Uterus (tissue), 2 donors: ENCODE measurements around the gene TOMM5.

ENCODE experiments used
- CTCF ChIP-seq, 4 experiments: fragments of 200-600 bp in 2 of 4; fragments of 450-650 bp in 2 of 4; sonication (generic) in 2 of 4; IDR thresholded peaks; one replicate each; pipeline ENCODE4 v1.5.1; 2016 to 2019; ENCODE audit warnings: antibody characterized with exemption in 4 of 4, mild to moderate bottlenecking in 2 of 4, moderate library complexity in 1 of 4
- POLR2A ChIP-seq, 2 donors: fragments of 450-650 bp; IDR thresholded peaks; one replicate each; pipeline ENCODE4 v1.6.1; 2016; ENCODE audit warnings: antibody characterized with exemption in 2 of 2, mild to moderate bottlenecking in 1 of 2, moderate library complexity in 1 of 2

- TF ChIP-seq CTCF (IDR thresholded peaks at IDR 0.05) = no peak
- no peak for TF ChIP-seq POLR2A (IDR thresholded peaks at IDR 0.05)
Observed at GRCh38 chr9:37617832-37618231, 25.4 kb upstream of the TOMM5 start.
